Smooth muscle cell (in vitro differentiated cells): ENCODE results near the gene NAP1L1. TPM values are rescaled to one million over a fixed set of nuclear protein-coding genes. Genes with fewer than 3 reads are reported as not detected.
"Not testable (repeated sequence)": the region's sequence is repeated elsewhere in the genome, so short reads cannot be mapped to it uniquely, and the experiment has no call there.

Experiments used
- DNase-seq: peaks from one replicate; lab custom pipeline; 2025; ENCODE audit not compliant: unreplicated experiment; lab: John Stamatoyannopoulos, UW
- H2AFZ ChIP-seq: fragments of 200-600 bp; sonication (generic); 2 replicates; pipeline ENCODE4 v1.6.0; 2016; ENCODE audit warnings: antibody characterized with exemption, low read depth, mild to moderate bottlenecking
- H3F3A ChIP-seq: fragments of 200-600 bp; sonication (generic); 2 replicates; pipeline ENCODE4 v1.6.0; 2017; ENCODE audit warnings: antibody characterized with exemption, low read depth
- H3K27ac ChIP-seq: fragments of 200-600 bp; sonication (generic); 2 replicates; pipeline ENCODE4 v1.5.1; 2016; ENCODE audit warnings: low read depth, mild to moderate bottlenecking
- H3K27me3 ChIP-seq: fragments of 200-600 bp; sonication (generic); 2 replicates; pipeline ENCODE4 v1.6.1; 2016; ENCODE audit warnings: low read depth, mild to moderate bottlenecking
- H3K36me3 ChIP-seq: fragments of 200-600 bp; sonication (generic); 2 replicates; pipeline ENCODE4 v1.5.1; 2016; ENCODE audit warnings: low read depth
- H3K4me1 ChIP-seq: fragments of 200-600 bp; sonication (generic); 2 replicates; pipeline ENCODE4 v1.5.1; 2016; ENCODE audit warnings: low read depth
- H3K4me2 ChIP-seq: fragments of 200-600 bp; sonication (generic); 2 replicates; pipeline ENCODE4 v1.6.0; 2016; ENCODE audit warnings: mild to moderate bottlenecking
- H3K4me3 ChIP-seq: fragments of 200-600 bp; sonication (generic); 2 replicates; pipeline ENCODE4 v1.5.1; 2016; ENCODE audit warnings: mild to moderate bottlenecking
- H3K79me2 ChIP-seq: fragments of 200-600 bp; sonication (generic); 2 replicates; pipeline ENCODE4 v1.6.0; 2016; ENCODE audit warnings: low read depth, mild to moderate bottlenecking
- H3K9ac ChIP-seq: fragments of 200-600 bp; sonication (generic); 2 replicates; pipeline ENCODE4 v1.6.0; 2016; ENCODE audit warnings: low read depth
- H3K9me3 ChIP-seq: fragments of 200-600 bp; sonication (generic); replicated peaks from 2 replicates; pipeline ENCODE4 v1.5.1; 2016; ENCODE audit warnings: low read depth
- H4K20me1 ChIP-seq: fragments of 200-600 bp; sonication (generic); 2 replicates; pipeline ENCODE4 v1.6.0; 2016; ENCODE audit warnings: low read depth
- CTCF ChIP-seq: fragments of 200-600 bp; sonication (generic); IDR thresholded peaks from 2 replicates; pipeline ENCODE4 v1.5.1; 2017; ENCODE audit warnings: borderline replicate concordance, mild to moderate bottlenecking, antibody characterized with exemption; ENCODE audit not compliant: insufficient read depth, poor library complexity, severe bottlenecking
- WGBS: methylation state at CpG from one replicate; pipeline ENCODE4 v1.1.7; 2016; ENCODE audit warnings: low lambda C conversion rate; 5-methylcytosine and 5-hydroxymethylcytosine counted together
- polyA plus RNA-seq: library from polyadenylated mRNA; unstranded; fragments of >200 nt; fragmentation: Nextera tagmentation; extraction: Ambion mirVana; gene quantifications from 2 replicates; pipeline ENCODE4 v1.2.1, GENCODE V29; 2016
- total RNA-seq: library from RNA; depleted of rRNA; stranded (reverse); fragments of >200 nt; gene quantifications from 2 replicates; pipeline ENCODE4 v1.2.3, GENCODE V29; 2014

NAP1L1 gene
- total and polyA plus RNA-seq, 2 experiments from 2014 or later, result 110 to 221 TPM

GRCh38 chr12:75990189-75990912, 94.1 kb downstream of the NAP1L1 start:
- Histone ChIP-seq H2AFZ (no peak overlapping the region), H3F3A (no peaks in the 10 kb centered on the region), H3K4me3 (no peak overlapping the region), H3K27ac (no peak overlapping the region), H4K20me1 (no peaks in the 10 kb centered on the region), H3K79me2 (no peaks in the 10 kb centered on the region), H3K36me3 (no peaks in the 10 kb centered on the region), H3K27me3 (no peaks in the 10 kb centered on the region), H3K9me3 (no peaks in the 10 kb centered on the region), H3K4me2 (no peak overlapping the region), H3K4me1 (no peaks in the 10 kb centered on the region), H3K9ac (no peak overlapping the region)
- no peak for TF ChIP-seq CTCF
- 74% methylated on average over 4 of the region's 4 CpGs for WGBS
- no peak for DNase-seq

- 100% methylated on average over 1 of the region's 1 CpG for WGBS
- H3K27me3 ChIP-seq, H3K27ac ChIP-seq, H3F3A ChIP-seq, H3K9me3 ChIP-seq, H3K36me3 ChIP-seq, H4K20me1 ChIP-seq, DNase-seq, H3K79me2 ChIP-seq, H3K4me2 ChIP-seq, H3K4me1 ChIP-seq, H2AFZ ChIP-seq, H3K9ac ChIP-seq, H3K4me3 ChIP-seq: not testable (repeated sequence)
Observed at GRCh38 chr12:75987709-75988108, 96.8 kb downstream of the NAP1L1 start.

Other genes starting within 250 kb of the NAP1L1 start
- gene PHLDA1, start 52.9 kb downstream of the NAP1L1 start, total RNA-seq, result 88.6 and 91.3 TPM in 2 replicates
- gene PHLDA1, start 52.9 kb downstream of the NAP1L1 start, polyA plus RNA-seq, result 69.7 and 70.2 TPM in 2 replicates